ENCODE measurements around the gene NQO2.

DNA sequence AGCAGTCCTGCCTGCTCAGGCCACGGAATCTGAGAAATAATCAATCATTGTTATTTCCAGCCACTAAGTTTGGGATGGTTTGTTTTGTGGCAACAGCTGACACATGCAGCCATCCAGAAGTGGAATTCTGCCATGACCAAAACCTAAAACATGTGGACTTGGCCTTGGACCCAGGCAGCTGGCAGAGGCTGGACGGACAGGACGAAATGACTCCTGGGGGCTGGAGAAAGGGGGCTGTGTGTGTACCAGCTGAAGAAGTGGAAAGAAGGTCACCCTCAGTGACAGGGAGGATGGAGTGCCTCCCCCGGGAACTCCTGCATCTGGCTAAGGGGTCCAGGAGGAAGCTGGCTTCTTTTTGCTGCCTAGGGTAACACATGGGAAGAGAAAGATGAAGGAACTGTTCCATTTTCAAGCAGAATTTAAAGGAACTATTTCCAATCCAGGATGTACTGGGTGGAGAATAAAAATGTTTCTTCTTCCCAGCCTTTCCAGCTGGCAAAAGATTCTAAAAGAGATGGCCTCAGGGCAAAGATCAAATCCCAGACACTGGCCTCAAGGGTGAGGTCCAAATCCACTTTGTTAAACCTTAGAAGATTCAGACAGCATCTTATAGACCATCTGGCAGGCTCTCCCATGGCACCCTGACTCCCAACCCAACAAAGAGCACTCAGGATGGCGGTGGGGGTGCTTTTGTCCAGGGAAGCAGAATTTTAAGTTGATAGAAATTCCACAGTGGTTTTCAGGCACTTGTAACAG is 42.6 kb upstream of the NQO2 start:
- TF ChIP-seq, protein P1, sequence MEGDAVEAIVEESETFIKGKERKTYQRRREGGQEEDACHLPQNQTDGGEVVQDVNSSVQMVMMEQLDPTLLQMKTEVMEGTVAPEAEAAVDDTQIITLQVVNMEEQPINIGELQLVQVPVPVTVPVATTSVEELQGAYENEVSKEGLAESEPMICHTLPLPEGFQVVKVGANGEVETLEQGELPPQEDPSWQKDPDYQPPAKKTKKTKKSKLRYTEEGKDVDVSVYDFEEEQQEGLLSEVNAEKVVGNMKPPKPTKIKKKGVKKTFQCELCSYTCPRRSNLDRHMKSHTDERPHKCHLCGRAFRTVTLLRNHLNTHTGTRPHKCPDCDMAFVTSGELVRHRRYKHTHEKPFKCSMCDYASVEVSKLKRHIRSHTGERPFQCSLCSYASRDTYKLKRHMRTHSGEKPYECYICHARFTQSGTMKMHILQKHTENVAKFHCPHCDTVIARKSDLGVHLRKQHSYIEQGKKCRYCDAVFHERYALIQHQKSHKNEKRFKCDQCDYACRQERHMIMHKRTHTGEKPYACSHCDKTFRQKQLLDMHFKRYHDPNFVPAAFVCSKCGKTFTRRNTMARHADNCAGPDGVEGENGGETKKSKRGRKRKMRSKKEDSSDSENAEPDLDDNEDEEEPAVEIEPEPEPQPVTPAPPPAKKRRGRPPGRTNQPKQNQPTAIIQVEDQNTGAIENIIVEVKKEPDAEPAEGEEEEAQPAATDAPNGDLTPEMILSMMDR (IDR thresholded peaks at IDR 0.05): no peak
- TF ChIP-seq EP300 (IDR thresholded peaks at IDR 0.05) (no peak), POLR2A (IDR thresholded peaks at IDR 0.05) (no peak)
